Choroid plexus epithelial cell (primary cell): ENCODE results near the gene SOX6.

ENCODE experiments used
- DNase-seq: peaks from one replicate; pipeline ENCODE4 v3.0.0-alpha.2; 2010; ENCODE audit warnings: low read depth
- H3K4me3 ChIP-seq: 2 replicates; pipeline ENCODE4 v1.5.1; 2011; ENCODE audit warnings: low read depth, mild to moderate bottlenecking, control low read depth, low read length, moderate library complexity
- TF ChIP-seq, protein P1 (sequence below): conservative IDR thresholded peaks from 2 replicates; pipeline ENCODE4 v1.5.1; 2011; ENCODE audit warnings: low read depth, mild to moderate bottlenecking, control low read depth, inconsistent platforms, low read length, moderate library complexity

The SOX6 gene

DNA sequence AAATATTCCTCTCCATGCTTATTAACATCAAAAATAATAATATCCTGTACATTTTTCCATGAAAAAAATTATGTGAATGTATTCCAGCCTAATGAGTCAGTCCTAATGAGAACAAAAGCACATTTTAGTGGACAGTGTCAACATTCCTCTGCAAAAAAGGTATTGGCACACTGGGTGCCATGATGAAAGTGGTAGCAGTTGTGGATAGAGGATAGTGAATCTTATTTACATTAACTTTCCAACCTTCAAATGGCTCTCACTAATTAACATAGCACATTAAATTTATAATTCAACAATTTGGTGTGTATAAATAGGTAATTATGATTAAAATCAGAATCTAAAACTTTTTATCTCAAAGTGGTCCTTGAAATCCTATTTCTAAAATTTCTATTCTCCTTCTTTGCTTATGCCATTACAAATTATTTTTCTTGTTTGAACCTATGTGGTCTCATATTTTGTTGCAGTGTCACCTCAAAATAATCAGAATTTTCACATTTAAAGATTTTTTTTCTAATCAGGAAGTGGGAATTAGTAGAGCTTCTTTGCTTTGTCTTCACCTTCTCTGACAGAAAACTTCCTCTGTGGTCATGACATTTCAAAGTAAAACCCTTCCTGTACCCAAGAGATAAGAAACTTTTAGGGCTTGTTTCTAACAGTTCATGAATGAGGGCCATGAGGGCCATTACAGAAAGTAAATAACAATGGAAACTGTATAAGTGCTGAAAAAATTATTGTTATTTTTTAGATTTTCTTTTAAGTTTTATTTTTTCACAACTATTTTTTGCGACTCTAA lies 18.7 kb downstream of the SOX6 start:
- no peak for DNase-seq
- no peak overlapping the region for H3K4me3 ChIP-seq
- TF ChIP-seq, protein P1, sequence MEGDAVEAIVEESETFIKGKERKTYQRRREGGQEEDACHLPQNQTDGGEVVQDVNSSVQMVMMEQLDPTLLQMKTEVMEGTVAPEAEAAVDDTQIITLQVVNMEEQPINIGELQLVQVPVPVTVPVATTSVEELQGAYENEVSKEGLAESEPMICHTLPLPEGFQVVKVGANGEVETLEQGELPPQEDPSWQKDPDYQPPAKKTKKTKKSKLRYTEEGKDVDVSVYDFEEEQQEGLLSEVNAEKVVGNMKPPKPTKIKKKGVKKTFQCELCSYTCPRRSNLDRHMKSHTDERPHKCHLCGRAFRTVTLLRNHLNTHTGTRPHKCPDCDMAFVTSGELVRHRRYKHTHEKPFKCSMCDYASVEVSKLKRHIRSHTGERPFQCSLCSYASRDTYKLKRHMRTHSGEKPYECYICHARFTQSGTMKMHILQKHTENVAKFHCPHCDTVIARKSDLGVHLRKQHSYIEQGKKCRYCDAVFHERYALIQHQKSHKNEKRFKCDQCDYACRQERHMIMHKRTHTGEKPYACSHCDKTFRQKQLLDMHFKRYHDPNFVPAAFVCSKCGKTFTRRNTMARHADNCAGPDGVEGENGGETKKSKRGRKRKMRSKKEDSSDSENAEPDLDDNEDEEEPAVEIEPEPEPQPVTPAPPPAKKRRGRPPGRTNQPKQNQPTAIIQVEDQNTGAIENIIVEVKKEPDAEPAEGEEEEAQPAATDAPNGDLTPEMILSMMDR, result no peak

- H3K4me3 ChIP-seq, result no peak overlapping the region
- no peak for DNase-seq
- TF ChIP-seq, protein P1, result no peak
These were observed 19.6 kb downstream of the SOX6 start for GRCh38 chr11:16336721-16337120.

DNA sequence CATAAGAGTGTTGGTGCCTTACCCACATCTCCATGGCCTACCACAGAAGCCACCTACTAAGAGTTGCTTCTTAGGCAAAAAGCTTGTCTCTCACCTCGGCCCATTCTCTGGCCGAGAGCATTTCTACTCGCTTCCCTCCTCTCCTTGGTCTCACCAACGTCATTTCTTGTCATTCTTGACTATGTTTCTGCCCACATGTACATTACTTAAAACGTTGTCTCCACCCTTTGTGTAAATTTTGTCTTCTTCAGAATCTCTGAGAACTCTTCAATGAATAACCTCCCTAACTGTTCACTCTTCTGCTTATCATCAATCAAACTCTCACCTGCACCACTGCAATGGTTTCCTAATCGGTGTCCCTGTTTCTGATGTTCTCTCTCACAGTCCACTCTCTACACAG lies 20.1 kb downstream of the SOX6 start:
- TF ChIP-seq, protein P1, result no peak
- no peak overlapping the region for H3K4me3 ChIP-seq
- no peak for DNase-seq

- no peak overlapping the region for H3K4me3 ChIP-seq
- TF ChIP-seq, protein P1, result no peak
- DNase-seq, result no peak
These were observed 20.9 kb downstream of the SOX6 start for GRCh38 chr11:16335236-16335962.

DNA sequence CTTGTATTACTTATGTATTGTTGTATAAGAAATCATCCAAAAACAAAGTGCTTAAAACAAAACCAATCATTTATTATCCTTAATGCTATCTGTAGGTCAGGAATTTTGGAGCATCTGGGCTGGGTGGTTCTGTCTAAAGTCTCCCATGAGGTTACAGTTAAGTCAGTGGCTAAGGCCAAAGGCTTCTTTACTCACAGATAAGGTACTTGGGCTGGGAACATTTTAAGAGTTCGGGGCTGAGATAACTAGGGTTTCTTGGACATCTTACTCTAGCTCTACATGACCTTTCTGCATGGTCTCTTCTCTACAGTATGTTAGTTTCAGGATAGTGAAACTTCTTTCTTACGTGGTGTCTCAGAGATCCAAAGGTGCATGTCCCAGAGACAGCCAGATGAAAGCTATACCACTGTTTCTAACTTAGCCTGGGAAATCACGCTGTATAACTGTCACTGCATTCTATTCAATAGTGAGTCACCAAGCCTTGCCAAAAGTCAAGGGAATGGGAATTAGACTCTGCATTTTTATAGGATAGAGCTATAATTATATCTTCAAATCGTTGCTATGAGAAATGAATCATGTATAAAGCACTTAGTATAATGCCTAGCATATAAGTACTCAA lies 29.6 kb downstream of the SOX6 start:
- no peak overlapping the region for H3K4me3 ChIP-seq
- DNase-seq, result no peak
- TF ChIP-seq, protein P1, result no peak

- TF ChIP-seq, protein P1, result no peak
- H3K4me3 ChIP-seq, result no peak overlapping the region
- no peak for DNase-seq
These were observed 34.2 kb downstream of the SOX6 start for GRCh38 chr11:16322190-16322589.
